GM19193 (cell line): ENCODE data around the gene C2orf76.

Experiments
- POLR2A ChIP-seq: IDR thresholded peaks from 4 replicates; pipeline ENCODE4 v1.6.1; 2011; ENCODE audit not compliant: insufficient read depth, insufficient read length; ENCODE audit errors: extremely low read depth

Gene C2orf76

GRCh38 chr2:119293900-119294299 is 72.7 kb downstream of the C2orf76 start:
- TF ChIP-seq POLR2A, result no peak

DNA sequence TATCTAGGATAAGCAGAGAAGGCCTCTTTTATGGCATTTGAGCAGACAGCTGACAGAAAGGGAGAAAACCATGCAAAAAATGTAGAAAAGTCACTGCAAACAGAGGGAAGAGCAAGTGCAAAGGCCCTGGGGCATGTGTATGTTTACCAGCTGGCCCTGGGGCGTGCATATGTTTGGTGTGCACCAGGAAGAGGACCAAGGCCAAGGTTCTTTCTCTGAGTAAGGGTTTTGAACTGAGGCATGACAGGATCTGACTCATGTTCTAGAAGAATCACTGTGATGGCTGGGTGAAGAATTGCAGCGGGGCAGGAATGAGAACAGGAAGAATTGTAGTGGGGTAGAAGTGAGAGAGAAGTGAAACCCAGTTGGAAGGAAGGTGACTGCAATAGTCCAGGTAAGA is 73.4 kb downstream of the C2orf76 start:
- no peak for TF ChIP-seq POLR2A

DNA sequence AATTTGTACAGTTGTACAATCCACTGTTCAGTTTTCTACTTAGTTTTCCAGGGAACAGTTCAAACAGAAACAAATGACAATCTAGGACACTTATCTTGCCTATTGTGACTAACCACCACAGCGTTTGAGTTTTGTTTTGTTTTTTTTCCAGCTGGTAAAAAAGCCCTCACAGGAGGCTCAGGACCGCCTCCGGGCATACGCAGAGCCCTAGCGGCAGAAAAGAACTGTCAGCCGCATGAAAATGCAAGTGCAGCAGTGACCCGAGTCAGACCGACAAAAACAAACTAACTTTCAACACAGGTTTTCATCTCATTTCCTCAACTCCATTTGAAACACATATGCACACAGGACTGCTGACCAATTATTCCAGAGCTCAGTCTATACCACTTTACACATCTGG is 74.4 kb downstream of the C2orf76 start:
- TF ChIP-seq POLR2A, result no peak

DNA sequence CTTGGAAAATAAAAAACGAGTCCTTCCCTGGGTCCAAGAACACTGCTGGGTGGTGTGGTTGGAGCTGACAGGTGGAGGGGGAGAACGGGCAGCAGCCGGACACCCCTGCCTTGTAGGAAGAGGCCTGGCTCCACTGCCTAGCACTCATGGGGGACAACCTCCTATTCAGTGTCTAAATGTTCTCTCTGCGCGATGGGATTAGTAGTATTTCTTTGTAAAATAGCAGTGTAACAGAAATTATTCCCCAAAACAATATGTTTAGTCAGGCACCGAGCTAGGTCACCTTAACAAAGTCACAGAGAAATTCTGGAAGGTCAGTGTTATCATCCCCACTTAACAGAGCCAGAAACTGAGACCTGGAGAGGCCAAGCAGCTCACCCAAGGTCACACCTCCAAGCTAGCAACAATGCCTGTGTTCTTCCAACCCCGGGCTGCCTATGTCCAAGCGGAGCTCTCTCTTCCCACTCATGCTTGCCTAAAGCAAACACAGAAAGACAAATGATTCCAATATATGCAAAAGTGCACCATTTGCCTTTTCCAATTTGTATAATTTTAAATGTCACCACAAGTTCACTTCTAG is 75.0 kb downstream of the C2orf76 start:
- TF ChIP-seq POLR2A, result no peak

- TF ChIP-seq POLR2A, result no peak
Measured at GRCh38 chr2:119290859-119291587, 75.6 kb downstream of the C2orf76 start.

- no peak for TF ChIP-seq POLR2A
Measured at GRCh38 chr2:119289642-119290041, 77.0 kb downstream of the C2orf76 start.

GRCh38 chr2:119289093-119289492 is 77.5 kb downstream of the C2orf76 start:
- no peak for TF ChIP-seq POLR2A

- no peak for TF ChIP-seq POLR2A
Measured at GRCh38 chr2:119288576-119288975, 78.1 kb downstream of the C2orf76 start.

DNA sequence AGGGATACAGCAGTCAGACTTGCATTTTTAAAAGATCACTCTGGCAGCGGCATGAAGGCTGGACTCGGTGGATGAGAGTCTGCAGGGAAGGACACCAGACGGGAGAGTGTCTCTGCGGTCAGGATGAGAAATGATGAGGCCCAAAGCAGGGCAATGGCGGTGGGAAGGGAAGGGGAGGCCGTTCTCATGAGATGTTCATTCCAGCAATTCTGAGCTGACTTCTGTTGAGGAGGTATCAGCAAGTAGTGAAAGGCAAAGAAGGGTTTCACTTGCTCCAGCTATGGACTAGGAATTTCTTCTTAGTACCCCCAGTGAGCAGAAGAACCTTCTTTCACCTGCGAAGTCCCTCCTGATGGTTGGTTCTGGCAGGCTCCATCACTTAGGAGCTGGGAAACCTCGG is 80.0 kb downstream of the C2orf76 start:
- no peak for TF ChIP-seq POLR2A

DNA sequence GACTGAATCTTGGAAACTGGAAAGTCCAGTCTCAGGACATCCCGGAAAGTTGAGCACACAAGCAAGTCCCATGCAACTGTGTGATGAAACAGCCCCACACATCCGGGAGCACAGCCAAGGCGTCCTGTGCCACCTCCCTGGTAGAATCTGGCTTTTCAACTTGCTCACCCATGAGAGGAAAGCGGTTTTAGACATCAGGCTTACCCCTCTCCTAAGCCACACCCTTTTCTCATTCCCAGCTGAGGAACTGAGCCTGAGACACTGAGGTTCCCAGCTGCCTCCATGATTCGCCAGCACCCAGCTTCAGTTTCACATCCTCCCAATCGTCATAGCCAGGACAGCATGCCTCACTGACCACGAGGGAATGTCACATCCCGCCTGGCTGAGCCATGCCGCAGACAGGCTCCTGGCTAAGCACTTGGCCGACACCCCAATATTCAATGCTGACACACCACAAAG is 82.7 kb downstream of the C2orf76 start:
- TF ChIP-seq POLR2A, result no peak

DNA sequence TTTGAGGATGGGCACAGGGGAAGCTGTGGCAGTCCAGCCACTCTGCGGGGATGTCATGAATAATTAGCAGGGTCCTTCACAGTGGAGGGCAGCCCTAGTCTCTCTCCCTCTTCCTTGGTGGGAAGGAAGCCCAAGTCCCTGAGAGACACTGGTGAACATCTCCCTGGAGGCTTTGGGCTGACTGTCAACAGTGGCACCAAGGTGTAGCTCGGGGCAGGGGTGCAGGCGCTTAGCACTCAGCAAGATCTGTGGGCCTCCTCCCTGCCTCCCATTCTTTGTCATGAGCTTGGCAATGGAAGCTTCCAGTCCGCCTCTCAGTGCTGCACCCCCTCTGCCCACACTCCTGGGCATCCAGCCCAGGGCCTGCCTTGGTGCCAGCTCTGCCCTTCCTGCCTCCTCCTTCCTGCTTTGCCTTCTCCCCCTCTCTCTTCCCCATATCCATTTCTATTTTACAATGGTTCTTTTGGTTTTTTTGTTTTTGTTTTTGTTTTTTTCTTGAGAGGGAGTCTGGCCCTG is 83.6 kb downstream of the C2orf76 start:
- no peak for TF ChIP-seq POLR2A

- TF ChIP-seq POLR2A, result no peak
Measured at GRCh38 chr2:119282146-119282995, 84.3 kb downstream of the C2orf76 start.

DNA sequence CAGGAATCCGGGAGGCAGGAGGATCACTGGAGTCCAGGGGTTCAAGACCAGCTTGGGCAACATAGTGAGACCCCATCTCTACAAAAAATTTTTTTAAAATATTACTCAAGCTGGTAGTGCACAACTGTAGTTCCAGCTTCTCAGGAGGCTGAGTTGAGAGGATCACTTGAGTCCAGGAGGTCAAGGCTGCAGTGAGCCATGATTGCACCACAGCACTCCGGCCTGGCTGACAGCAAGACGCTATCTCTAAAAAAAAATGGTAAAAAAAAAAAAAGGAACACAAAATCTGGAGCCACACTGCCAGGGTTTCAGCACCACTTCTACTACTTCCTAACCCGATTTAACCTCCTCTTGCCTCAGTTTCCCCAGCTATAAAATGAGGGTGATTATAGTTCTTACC is 86.0 kb downstream of the C2orf76 start:
- no peak for TF ChIP-seq POLR2A

DNA sequence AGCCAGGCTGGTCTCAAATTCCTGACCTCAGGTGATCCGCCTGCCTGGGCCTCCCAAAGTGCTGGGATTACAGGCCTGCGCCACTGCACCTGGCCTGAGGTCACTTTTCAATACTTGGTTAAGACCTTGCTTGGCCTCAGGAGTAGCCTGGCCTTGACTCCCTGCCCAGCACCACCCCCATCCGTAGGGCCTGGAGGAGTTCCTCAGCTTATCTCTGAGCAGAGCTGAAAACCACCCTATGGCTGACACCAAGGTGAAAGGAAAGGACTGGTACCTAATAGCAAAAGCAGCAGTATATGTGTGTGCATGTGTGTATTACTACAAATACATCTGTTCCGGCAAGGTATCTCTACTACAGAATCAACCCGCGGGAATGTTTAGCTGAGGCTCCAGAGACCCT is 87.0 kb downstream of the C2orf76 start:
- no peak for TF ChIP-seq POLR2A

GRCh38 chr2:119278946-119279345 is 87.7 kb downstream of the C2orf76 start:
- no peak for TF ChIP-seq POLR2A
